ENCODE results near the gene TRABD. TPM values are rescaled to one million over a fixed set of nuclear protein-coding genes. Genes with fewer than 3 reads are reported as not detected.

TRABD gene
- total RNA-seq, 1 donor from 2014 or later, result 35.7 TPM

DNA sequence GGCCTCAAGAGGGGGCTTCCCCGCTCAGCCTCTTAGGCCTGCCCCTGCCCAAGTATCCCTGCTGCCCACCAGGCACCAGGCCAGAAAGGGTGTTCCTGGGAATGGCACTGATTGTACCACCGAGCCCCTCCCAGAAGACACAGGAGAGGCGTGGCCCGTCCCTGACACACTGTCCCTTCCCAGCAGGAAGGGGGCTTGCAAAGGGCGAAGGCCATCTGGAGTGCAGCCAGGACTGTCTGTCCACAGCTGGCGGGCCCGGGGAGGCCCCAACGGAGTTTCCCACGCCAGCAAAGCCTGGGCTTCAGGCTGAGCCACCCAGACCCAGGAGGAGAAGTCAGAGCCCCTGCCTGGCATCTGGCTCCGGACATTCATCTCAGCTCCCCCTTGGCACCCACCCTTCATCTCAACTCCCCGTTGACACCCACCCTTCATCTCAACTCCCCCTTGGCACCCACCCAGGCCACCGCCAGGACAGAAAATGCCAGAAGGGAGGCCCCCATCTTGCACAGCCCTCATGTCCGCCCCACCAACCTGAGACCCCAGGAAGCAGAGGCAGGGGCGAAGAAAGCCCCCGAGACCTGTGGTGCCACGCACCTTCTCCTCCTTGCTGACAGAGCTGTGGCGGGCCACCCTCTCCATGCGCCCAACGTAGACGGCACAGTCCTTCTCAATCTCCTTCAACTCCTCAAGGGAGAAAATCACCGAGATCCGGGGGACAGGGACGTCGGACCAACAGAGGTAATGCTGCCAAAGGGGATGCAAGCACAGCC, 39.7 kb downstream of the TRABD start:
- Histone ChIP-seq H3K4me3 (ENCODE audit: insufficient read depth, low read depth, low read length) (no peak overlapping the region), H3K4me1 (ENCODE audit: insufficient read depth, low read length) (no peaks in the 10 kb centered on the region), H3K9me3 (ENCODE audit: insufficient read depth, low read depth, low read length) (no peaks in the 10 kb centered on the region), H3K9ac (ENCODE audit: low read length) (no peak overlapping the region), H3K27me3 (ENCODE audit: insufficient read depth, low read length) (no peaks in the 10 kb centered on the region), H2AFZ (ENCODE audit: low read depth, low read length) (no peak overlapping the region), H3K79me2 (ENCODE audit: insufficient read depth, low read length) (no peaks in the 10 kb centered on the region), H3K4me2 (ENCODE audit: low read length) (no peak overlapping the region), H4K20me1 (ENCODE audit: insufficient read depth, low read length) (peaks cover 43% of the 10 kb centered on the region), H3K27ac (ENCODE audit: low read depth, low read length) (no peak overlapping the region), H3K36me3 (ENCODE audit: insufficient read depth, low read length) (peaks cover 7% of the 10 kb centered on the region)
- Mint-ChIP-seq H3K4me1 (ENCODE audit: low read depth, unreplicated experiment) (peaks cover 2% of the 10 kb centered on the region), H3K27ac (ENCODE audit: unreplicated experiment) (no peak overlapping the region), H3K27me3 (ENCODE audit: low read depth, unreplicated experiment) (no peaks in the 10 kb centered on the region), H3K4me3 (ENCODE audit: unreplicated experiment) (no peak overlapping the region), H3K36me3 (ENCODE audit: low read depth, unreplicated experiment) (peaks cover 20% of the 10 kb centered on the region), H3K9me3 (ENCODE audit: unreplicated experiment) (no peaks in the 10 kb centered on the region)
- FAIRE-seq (no peak), DNase-seq (ENCODE audit: low read depth) (no peak)
- TF ChIP-seq EZH2 (IDR thresholded peaks at IDR 0.05; ENCODE audit: insufficient read depth, low read length), result no peak
- TF ChIP-seq CTCF (IDR thresholded peaks at IDR 0.05; ENCODE audit: insufficient read depth, low read depth, low read length), result no peak

- Mint-ChIP-seq H3K4me1 (ENCODE audit: low read depth, unreplicated experiment) (peaks cover 2% of the 10 kb centered on the region), H3K36me3 (ENCODE audit: low read depth, unreplicated experiment) (peaks cover 20% of the 10 kb centered on the region), H3K4me3 (ENCODE audit: unreplicated experiment) (no peak overlapping the region), H3K9me3 (ENCODE audit: unreplicated experiment) (no peaks in the 10 kb centered on the region), H3K27ac (ENCODE audit: unreplicated experiment) (no peak overlapping the region), H3K27me3 (ENCODE audit: low read depth, unreplicated experiment) (no peaks in the 10 kb centered on the region)
- Histone ChIP-seq H3K36me3 (ENCODE audit: insufficient read depth, low read length) (peaks cover 7% of the 10 kb centered on the region), H3K9me3 (ENCODE audit: insufficient read depth, low read depth, low read length) (no peaks in the 10 kb centered on the region), H3K27ac (ENCODE audit: low read depth, low read length) (no peak overlapping the region), H3K9ac (ENCODE audit: low read length) (no peak overlapping the region), H4K20me1 (ENCODE audit: insufficient read depth, low read length) (peaks cover 36% of the 10 kb centered on the region), H2AFZ (ENCODE audit: low read depth, low read length) (no peak overlapping the region), H3K4me2 (ENCODE audit: low read length) (no peak overlapping the region), H3K4me1 (ENCODE audit: insufficient read depth, low read length) (no peaks in the 10 kb centered on the region), H3K4me3 (ENCODE audit: insufficient read depth, low read depth, low read length) (no peak overlapping the region), H3K27me3 (ENCODE audit: insufficient read depth, low read length) (no peaks in the 10 kb centered on the region), H3K79me2 (ENCODE audit: insufficient read depth, low read length) (no peaks in the 10 kb centered on the region)
- TF ChIP-seq EZH2 (IDR thresholded peaks at IDR 0.05; ENCODE audit: insufficient read depth, low read length) (no peak), CTCF (IDR thresholded peaks at IDR 0.05; ENCODE audit: insufficient read depth, low read depth, low read length) (no peak)
- DNase-seq (ENCODE audit: low read depth) (no peak), FAIRE-seq (no peak)
Observed at GRCh38 chr22:50226063-50226874, 40.6 kb downstream of the TRABD start.

- no peak overlapping the region for H3K4me3 Mint-ChIP-seq (ENCODE audit: unreplicated experiment)
- DNase-seq (ENCODE audit: low read depth), result no peak
- H3K27ac ChIP-seq (ENCODE audit: low read depth, low read length), result no peak overlapping the region
- H2AFZ ChIP-seq (ENCODE audit: low read depth, low read length), result no peak overlapping the region
- no peak overlapping the region for H3K9ac ChIP-seq (ENCODE audit: low read length)
- H3K4me3 ChIP-seq (ENCODE audit: insufficient read depth, low read depth, low read length), result no peak overlapping the region
- no peak for FAIRE-seq
- H3K27ac Mint-ChIP-seq (ENCODE audit: unreplicated experiment), result no peak overlapping the region
- H3K4me1 Mint-ChIP-seq (ENCODE audit: low read depth, unreplicated experiment), result peaks cover 2% of the 10 kb centered on the region
- H4K20me1 ChIP-seq (ENCODE audit: insufficient read depth, low read length), result peaks cover 36% of the 10 kb centered on the region
- H3K36me3 ChIP-seq (ENCODE audit: insufficient read depth, low read length), result peaks cover 7% of the 10 kb centered on the region
- H3K36me3 Mint-ChIP-seq (ENCODE audit: low read depth, unreplicated experiment), result peaks cover 20% of the 10 kb centered on the region
- no peaks in the 10 kb centered on the region for H3K27me3 ChIP-seq (ENCODE audit: insufficient read depth, low read length)
- H3K9me3 ChIP-seq (ENCODE audit: insufficient read depth, low read depth, low read length), result no peaks in the 10 kb centered on the region
- no peaks in the 10 kb centered on the region for H3K4me1 ChIP-seq (ENCODE audit: insufficient read depth, low read length)
- H3K9me3 Mint-ChIP-seq (ENCODE audit: unreplicated experiment), result no peaks in the 10 kb centered on the region
- no peaks in the 10 kb centered on the region for H3K27me3 Mint-ChIP-seq (ENCODE audit: low read depth, unreplicated experiment)
- TF ChIP-seq CTCF (IDR thresholded peaks at IDR 0.05; ENCODE audit: insufficient read depth, low read depth, low read length) (no peak), EZH2 (IDR thresholded peaks at IDR 0.05; ENCODE audit: insufficient read depth, low read length) (no peak)
- no peaks in the 10 kb centered on the region for H3K79me2 ChIP-seq (ENCODE audit: insufficient read depth, low read length)
- H3K4me2 ChIP-seq (ENCODE audit: low read length), result no peak overlapping the region
Observed at GRCh38 chr22:50226875-50227165, 41.1 kb downstream of the TRABD start.
